NCI-H524 (cell line): ENCODE data around the gene VSIR.

ENCODE experiments used
- DNase-seq, 2 experiments: peaks; one replicate each; lab custom pipeline; 2025; lab: John Stamatoyannopoulos, UW

The VSIR gene

GRCh38 chr10:71763352-71764127, 9.8 kb downstream of the VSIR start:
- DNase-seq = no peak

- no peak for DNase-seq
Measured at GRCh38 chr10:71762324-71762723, 11.0 kb downstream of the VSIR start.

- DNase-seq = no peak
Measured at GRCh38 chr10:71761541-71762113, 11.7 kb downstream of the VSIR start.

GRCh38 chr10:71761105-71761511, 12.2 kb downstream of the VSIR start:
- DNase-seq = no peak

- no peak for DNase-seq
Measured at GRCh38 chr10:71757399-71757922, 15.9 kb downstream of the VSIR start.

- DNase-seq = no peak
Measured at GRCh38 chr10:71756311-71757191, 16.8 kb downstream of the VSIR start.

- no peak for DNase-seq
Measured at GRCh38 chr10:71755179-71755879, 18.0 kb downstream of the VSIR start.

GRCh38 chr10:71754562-71754961, 18.8 kb downstream of the VSIR start:
- DNase-seq = no peak

- DNase-seq = no peak
Measured at GRCh38 chr10:71753960-71754505, 19.3 kb downstream of the VSIR start.

- DNase-seq = peak in 1 of 2 experiments; percentile 58
Measured at GRCh38 chr10:71753091-71753959, 20.0 kb downstream of the VSIR start.

- DNase-seq = peak; percentile 18 to 76
Measured at GRCh38 chr10:71752391-71753090, 20.8 kb downstream of the VSIR start.

GRCh38 chr10:71751515-71752224, 21.6 kb downstream of the VSIR start:
- no peak for DNase-seq

GRCh38 chr10:71750986-71751385, 22.3 kb downstream of the VSIR start:
- no peak for DNase-seq

GRCh38 chr10:71750124-71750841, 23.0 kb downstream of the VSIR start:
- DNase-seq = peak in 1 of 2 experiments; percentile 17

- DNase-seq = no peak
Measured at GRCh38 chr10:71749396-71749795, 23.9 kb downstream of the VSIR start.

GRCh38 chr10:71748671-71749191, 24.6 kb downstream of the VSIR start:
- DNase-seq = no peak

GRCh38 chr10:71747551-71748523, 25.5 kb downstream of the VSIR start:
- DNase-seq = no peak
